SK-N-DZ (cell line): ENCODE measurements around the gene ZBBX. TPM values are rescaled to one million over a fixed set of nuclear protein-coding genes. Genes with fewer than 3 reads are reported as not detected.
A peak's percentile ranks its signal among the peaks of the same experiment; 100 is the strongest.
"Not testable (repeated sequence)": the region's sequence is repeated elsewhere in the genome, so short reads cannot be mapped to it uniquely, and the experiment has no call there.

Experiments used
- DNase-seq: peaks from one replicate; pipeline ENCODE4 v3.0.0-alpha.2; 2015; ENCODE audit warnings: low spot score
- polyA plus RNA-seq, 2 experiments: library from polyadenylated mRNA; depleted of rRNA; stranded (reverse); fragments of >200 nt; gene quantifications; 2 replicates each; pipeline ENCODE4 v1.2.3, GENCODE V29; 2014

Gene ZBBX
- polyA plus RNA-seq (2014; cell fraction: cytosol; rRNA removed) = not detected in 2 replicates
- 0.80 TPM in 1 of 2 replicates, not detected in the other for polyA plus RNA-seq (2014; cell fraction: nucleus; rRNA removed)

DNA sequence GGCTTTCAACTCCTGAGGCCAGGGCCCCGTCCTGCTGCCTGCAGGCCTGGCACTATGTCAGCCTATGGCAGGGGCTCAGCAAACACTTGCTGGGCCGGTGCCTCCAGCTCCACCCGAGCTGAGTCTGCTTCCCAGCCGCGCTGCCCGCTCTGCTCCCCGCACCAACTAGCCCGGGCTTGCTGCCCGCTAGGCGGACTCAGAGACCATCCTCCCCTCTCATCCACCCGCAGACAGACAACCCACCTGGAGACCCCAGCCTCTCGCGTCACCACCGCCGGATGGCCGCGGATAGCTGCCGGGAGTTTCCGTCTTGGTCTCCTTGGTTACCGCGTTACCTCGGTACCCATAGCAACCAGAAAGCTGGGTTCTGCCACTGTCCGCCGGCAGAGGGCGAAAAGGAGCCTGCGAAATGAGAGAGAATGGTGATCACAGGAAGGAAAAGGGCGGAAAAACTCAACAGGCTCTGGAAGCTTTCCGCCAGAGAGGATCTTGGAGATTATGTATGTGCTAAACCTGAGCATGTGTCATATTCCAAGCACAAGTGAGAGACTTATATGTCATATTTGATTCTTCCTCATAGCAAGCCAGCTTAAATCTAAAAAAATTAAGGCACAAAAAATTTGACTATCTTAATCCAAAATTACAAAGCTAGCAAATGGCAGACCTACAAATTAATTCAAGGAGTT is at the start of gene ZBBX:
Gene ZBBX, minus strand, starts transcription at position 294 of the 686 bp plus-strand sequence. CDS start 7,396 bp downstream, outside the sequence.
- DNase-seq = peak; percentile 92

- DNase-seq = not testable (repeated sequence)
Measured at GRCh38 chr3:167426962-167427361, 46.9 kb upstream of the ZBBX start.

DNA sequence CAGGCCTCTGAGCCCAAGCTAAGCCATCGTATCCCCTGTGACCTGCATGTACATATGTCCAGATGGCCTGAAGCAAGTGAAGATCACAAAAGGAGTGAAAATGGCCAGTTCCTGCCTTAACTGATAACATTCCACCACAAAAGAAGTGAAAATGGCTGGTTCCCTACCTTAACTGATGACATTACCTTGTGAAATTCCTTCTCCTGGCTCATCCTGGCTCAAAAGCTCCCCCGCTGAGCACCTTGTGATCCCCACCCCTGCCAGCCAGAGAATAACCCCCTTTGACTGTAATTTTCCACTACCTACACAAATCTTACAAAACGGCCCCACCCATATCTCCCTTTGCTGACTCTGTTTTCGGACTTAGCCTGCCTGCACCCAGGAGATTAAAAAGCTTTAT is 42.3 kb upstream of the ZBBX start:
- DNase-seq = not testable (repeated sequence)

- no peak for DNase-seq
Measured at GRCh38 chr3:167409611-167410010, 29.5 kb upstream of the ZBBX start.

GRCh38 chr3:167406876-167407492 is 26.9 kb upstream of the ZBBX start:
- peak; percentile 45 for DNase-seq

- DNase-seq = no peak
Measured at GRCh38 chr3:167397826-167398225, 17.7 kb upstream of the ZBBX start.

DNA sequence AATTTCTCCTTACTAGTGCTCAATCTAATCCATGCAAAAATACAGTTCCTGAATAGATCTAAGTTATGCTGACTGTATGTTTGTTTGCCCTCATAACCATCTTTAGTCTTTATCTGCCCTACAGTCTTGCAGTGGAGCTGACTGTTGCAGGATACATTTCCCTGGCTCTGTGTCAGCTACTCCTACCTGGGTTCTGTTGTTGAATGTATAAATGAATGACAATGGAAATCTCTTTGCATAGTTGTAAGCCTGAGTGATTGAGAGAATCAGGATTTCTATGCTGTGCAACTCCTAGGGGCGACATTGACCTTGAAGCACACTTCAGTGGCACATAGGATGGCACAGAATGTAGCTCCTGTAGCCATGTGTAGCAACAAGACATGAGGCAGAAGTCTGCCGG is 16.0 kb upstream of the ZBBX start:
- no peak for DNase-seq

GRCh38 chr3:167394003-167394402 is 13.9 kb upstream of the ZBBX start:
- DNase-seq = no peak

DNA sequence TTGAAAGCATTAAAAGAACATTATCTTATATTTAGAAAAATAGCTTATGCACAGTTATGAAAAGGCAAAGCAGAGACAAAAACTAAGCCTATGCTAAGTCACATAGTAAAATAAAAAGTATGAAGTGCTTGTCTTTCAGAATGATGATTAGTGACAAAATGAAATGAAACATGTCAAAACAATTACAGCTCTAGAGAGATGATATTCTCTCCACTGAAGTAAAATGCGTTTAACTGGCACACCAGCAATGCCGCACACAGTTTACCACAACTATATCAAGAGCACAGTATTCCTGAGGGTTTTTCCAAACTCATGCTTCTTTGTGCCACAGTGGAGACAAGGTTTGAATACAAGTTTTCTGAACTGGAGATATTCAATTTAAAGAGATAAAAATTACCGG is 2.1 kb upstream of the ZBBX start:
- DNase-seq = no peak

- DNase-seq = no peak
Measured at GRCh38 chr3:167375478-167375877, 4.6 kb downstream of the ZBBX start.

- DNase-seq = no peak
Measured at GRCh38 chr3:167372138-167372537, 8.0 kb downstream of the ZBBX start.

DNA sequence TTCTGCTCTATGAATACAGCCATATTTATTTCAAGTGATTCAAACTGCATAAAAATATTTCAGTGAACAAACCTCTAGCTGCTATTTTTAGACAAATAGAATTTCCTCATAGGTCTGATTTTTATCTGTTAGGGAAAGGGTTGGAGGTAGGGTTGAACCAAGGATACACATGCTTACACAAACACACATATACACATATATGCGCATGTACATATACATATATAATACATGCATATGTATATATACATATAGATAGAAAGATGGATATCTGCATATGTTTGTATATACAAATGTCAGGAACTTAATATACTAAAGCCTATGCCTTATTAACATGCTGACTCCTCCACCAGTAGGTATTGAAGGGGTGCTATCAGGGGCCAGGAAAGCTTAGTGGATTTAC is 18.1 kb downstream of the ZBBX start:
- no peak for DNase-seq

- no peak for DNase-seq
Measured at GRCh38 chr3:167361306-167361705, 18.8 kb downstream of the ZBBX start.

DNA sequence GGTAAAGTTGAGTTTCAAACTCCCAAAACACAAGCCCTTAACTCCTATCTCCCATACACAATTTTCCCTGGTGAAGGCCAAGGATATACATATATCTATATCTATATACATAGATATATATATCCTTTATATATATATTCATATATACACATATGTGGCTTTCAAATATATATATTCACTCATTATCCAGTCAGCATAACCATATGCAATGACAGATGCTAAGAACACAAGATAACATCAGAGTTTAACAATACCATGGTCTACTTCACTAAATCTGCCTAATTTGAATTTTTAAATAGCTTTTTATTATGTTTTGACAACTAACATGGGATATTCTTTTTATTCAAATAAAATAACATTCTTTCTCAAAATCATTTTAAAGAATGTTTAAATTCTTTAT is 24.7 kb downstream of the ZBBX start:
- no peak for DNase-seq

GRCh38 chr3:167354751-167355150 is 25.3 kb downstream of the ZBBX start:
- no peak for DNase-seq

GRCh38 chr3:167350245-167350862 is 29.7 kb downstream of the ZBBX start:
- DNase-seq = peak; percentile 32

GRCh38 chr3:167346171-167346570 is 33.9 kb downstream of the ZBBX start:
- DNase-seq = no peak

GRCh38 chr3:167330993-167331785 is 48.9 kb downstream of the ZBBX start:
- no peak for DNase-seq

DNA sequence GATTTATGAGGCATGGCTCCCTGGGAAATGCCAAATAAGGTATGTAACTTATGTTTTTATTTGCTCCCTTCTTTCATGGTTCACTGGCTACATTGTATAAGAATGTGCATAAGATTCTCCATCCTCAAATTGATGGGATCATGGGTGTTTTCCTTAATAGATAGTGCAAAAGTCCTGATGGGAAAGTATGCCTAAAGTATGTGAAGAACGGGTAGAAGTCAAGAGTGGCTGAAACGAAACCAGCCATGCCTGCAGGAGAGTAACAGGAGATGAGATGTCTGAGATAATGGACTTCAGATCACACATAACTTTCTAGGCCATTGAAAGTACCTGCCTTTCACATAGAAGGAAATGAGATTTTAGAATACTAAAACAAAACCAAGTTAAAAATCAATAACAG is 56.5 kb downstream of the ZBBX start:
- DNase-seq = no peak

DNA sequence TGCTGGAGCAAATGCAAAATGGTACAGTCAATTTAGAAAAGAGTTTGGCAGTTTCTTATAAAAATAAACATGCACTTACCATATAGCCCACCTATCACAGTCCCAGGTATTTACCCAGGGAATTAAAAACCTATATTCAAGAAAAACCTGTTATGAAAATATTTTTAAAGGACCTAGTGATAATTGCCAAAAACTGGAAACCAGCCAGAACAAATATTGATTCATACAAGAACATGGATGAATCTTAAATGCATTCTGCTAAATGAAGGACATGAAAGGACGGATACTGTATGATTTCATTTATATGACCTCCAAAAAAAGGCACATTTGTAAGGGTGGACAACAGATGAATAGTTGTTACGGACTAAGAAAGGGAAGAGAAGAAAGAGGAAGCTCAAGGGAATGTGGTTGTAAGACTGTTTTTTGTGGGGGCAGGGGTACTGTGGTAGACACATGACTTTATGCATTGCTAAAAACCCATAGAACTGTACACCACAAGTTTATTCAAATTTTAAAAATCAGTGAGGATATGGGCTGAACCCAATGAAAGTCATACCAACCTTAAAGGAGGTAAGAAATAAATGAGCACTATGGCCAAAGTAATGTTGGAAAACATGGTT is 61.0 kb downstream of the ZBBX start:
- no peak for DNase-seq

DNA sequence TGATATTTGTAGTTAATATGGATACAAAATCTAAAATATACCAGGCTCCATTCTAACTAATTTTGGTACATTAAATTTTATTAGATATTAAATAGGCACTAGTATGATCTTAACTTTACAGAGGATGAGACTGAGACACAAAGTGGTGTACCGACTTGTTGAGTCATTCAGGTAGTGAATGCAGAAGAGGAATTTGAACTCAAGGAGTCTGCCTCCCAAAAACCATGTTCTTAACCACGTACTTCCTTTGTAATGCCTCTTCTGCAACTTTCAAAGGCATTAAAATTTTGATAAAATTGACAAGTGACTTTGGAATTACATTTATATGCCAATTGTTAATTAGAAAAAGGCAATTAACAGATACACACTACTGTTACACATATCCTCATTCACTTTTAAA is 61.8 kb downstream of the ZBBX start:
- DNase-seq = no peak

- no peak for DNase-seq
Measured at GRCh38 chr3:167306319-167306718, 73.8 kb downstream of the ZBBX start.
